Activated CD8-positive, alpha-beta memory T cell treated with anti-CD3 and anti-CD28 coated beads, Interleukin-2, amount 10 ng/mL, durations not matched to agents 7 days and 5 days (primary cell): ENCODE results near the gene CRKL. TPM values are rescaled to one million over a fixed set of nuclear protein-coding genes. Genes with fewer than 3 reads are reported as not detected.
"Not testable (repeated sequence)": the region's sequence is repeated elsewhere in the genome, so short reads cannot be mapped to it uniquely, and the experiment has no call there.

ENCODE experiments used
- ATAC-seq: fragments of 150-1000 bp; cut with Tn5 transposase; one replicate; pipeline ENCODE4 v1.10.0; 2021; ENCODE audit warnings: moderate library complexity
- CTCF ChIA-PET: fragments of 350-600 bp; sonication (Branson Sonifier 250); formaldehyde crosslinking; loops from one replicate; lab custom pipeline; 2021; ENCODE audit warnings: antibody characterized with exemption; lab: Charles Lee
- DNase-seq: peaks from one replicate; pipeline ENCODE4 v3.0.0-alpha.2; 2020
- H3K27ac Mint-ChIP-seq: one replicate; pipeline ENCODE4 v1.8.0; 2021; ENCODE audit warnings: mild to moderate bottlenecking, mixed read lengths
- H3K27me3 Mint-ChIP-seq: one replicate; pipeline ENCODE4 v1.8.0; 2021; ENCODE audit warnings: mixed read lengths
- H3K36me3 Mint-ChIP-seq: one replicate; pipeline ENCODE4 v1.8.0; 2021; ENCODE audit warnings: mild to moderate bottlenecking, mixed read lengths
- H3K4me1 Mint-ChIP-seq: one replicate; pipeline ENCODE4 v1.8.0; 2021; ENCODE audit warnings: mixed read lengths
- H3K4me3 Mint-ChIP-seq: one replicate; pipeline ENCODE4 v1.8.0; 2021; ENCODE audit warnings: mild to moderate bottlenecking, moderate library complexity, mixed read lengths
- H3K9me3 Mint-ChIP-seq: one replicate; pipeline ENCODE4 v1.8.0; 2022; ENCODE audit warnings: low read depth, mixed read lengths
- total RNA-seq, 2 experiments: library from RNA; stranded (reverse); gene quantifications; one replicate each; pipeline ENCODE4 v1.2.3, GENCODE V29; 2021

CRKL gene
- total RNA-seq, 2 experiments from 2014 or later: 89.5 to 90.8 TPM

- Mint-ChIP-seq H3K9me3 (no peaks in the 10 kb centered on the region), H3K4me1 (peaks cover 18% of the 10 kb centered on the region), H3K4me3 (no peak overlapping the region), H3K27me3 (peaks cover 24% of the 10 kb centered on the region), H3K27ac (no peak overlapping the region), H3K36me3 (no peaks in the 10 kb centered on the region)
- CTCF ChIA-PET: interaction anchor here (0.8 to 1.0 kb wide), 2 partner anchors 10 to 43 kb away, joined by 3 to 5 read pairs; no protein-coding TSS in a partner anchor
- no peak for DNase-seq
- no peak for ATAC-seq
These were observed 46.2 kb downstream of the CRKL start for GRCh38 chr22:20963201-20964052.

DNA sequence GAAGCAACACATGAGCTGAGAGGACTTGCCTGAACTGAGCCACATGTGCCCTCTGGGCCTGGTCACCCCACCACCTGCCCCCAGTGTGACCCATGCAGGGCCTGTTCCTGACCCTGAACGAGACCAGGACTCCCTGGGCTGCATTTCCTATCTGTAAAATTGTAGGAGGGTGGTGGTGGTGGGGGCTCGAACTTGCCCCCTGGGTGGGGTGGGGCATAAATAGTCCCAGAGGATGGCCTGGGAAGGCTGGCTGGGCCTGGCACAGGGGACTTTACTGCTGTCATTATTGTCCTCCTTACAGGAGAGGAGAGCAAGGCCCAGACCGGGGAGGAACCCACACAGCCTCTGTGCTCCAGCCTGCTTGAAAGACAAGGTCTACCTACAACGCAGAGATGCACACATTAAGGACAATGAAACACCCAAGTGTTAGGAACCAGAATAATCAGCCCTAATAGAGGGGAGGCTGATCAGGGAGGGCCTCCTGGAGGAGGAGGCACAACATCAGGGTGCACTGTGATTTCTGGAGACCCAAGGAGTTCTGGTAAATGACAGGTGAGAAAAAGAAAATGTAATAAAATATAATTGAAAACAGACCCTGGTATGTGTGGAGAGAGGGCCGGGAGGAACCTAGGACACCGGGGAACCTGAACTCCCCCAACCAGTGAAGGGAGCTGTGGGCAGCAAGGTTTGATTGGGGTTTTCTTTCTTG lies 47.0 kb downstream of the CRKL start:
- H3K27ac Mint-ChIP-seq: no peak overlapping the region
- H3K9me3 Mint-ChIP-seq: no peaks in the 10 kb centered on the region
- H3K27me3 Mint-ChIP-seq: peaks cover 24% of the 10 kb centered on the region
- DNase-seq (no peak), ATAC-seq (no peak)
- H3K4me1 Mint-ChIP-seq: peaks cover 18% of the 10 kb centered on the region
- CTCF ChIA-PET: no interaction called here
- H3K4me3 Mint-ChIP-seq: no peak overlapping the region
- H3K36me3 Mint-ChIP-seq: no peaks in the 10 kb centered on the region

- Mint-ChIP-seq H3K4me3 (no peak overlapping the region), H3K9me3 (no peaks in the 10 kb centered on the region), H3K4me1 (peaks cover 18% of the 10 kb centered on the region), H3K36me3 (no peaks in the 10 kb centered on the region), H3K27me3 (peaks cover 24% of the 10 kb centered on the region), H3K27ac (no peak overlapping the region)
- ATAC-seq (no peak), DNase-seq (no peak)
- CTCF ChIA-PET: no interaction called here
These were observed 47.5 kb downstream of the CRKL start for GRCh38 chr22:20964799-20965103.

DNA sequence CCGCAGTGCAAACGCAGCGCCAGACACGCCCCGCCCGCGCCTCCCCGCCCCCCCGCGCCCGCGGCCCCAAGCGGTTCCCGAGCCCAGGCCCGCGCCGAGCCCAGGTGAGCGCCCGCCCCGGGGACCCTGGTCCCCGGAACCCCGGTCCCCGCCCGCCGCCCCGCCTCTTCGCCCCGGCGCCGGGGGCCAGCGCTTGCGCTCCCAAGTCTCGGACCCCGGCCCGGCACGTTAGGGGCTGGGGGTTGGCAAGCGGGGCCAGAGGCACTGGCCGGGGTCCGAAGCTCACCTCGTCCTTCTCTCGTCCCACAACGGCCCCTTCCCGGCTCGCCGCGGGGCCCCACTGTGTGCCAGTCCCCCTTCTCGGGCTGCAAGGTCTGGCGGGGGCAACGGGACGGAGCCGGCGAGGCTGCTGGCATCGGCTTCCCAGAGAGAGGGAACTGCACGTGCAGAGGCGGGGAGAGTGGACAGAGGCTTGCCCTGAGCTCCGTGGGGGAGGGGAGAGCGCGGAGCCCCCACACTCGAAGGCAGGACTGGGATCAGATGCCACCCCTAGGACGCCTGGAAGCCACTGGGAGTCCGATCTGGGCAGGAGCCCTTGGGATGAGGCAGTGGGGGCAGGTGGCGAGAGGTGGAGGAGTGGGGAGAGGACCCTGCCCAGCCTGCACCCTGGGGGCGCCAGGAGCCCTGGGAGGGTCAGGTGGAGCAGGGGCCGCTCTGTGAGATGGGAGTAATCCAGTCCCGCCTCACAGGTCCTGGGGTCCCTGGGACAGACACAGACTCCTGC lies 48.1 kb downstream of the CRKL start:
- CTCF ChIA-PET: interaction anchor here (0.6 kb wide), 1 partner anchor 18 kb away, joined by 3 read pairs; no protein-coding TSS in a partner anchor
- DNase-seq: no peak
- peaks cover 24% of the 10 kb centered on the region for H3K27me3 Mint-ChIP-seq
- no peak overlapping the region for H3K27ac Mint-ChIP-seq
- peaks cover 18% of the 10 kb centered on the region for H3K4me1 Mint-ChIP-seq
- H3K4me3 Mint-ChIP-seq: no peak overlapping the region
- ATAC-seq: no peak
- no peaks in the 10 kb centered on the region for H3K9me3 Mint-ChIP-seq
- no peaks in the 10 kb centered on the region for H3K36me3 Mint-ChIP-seq

GRCh38 chr22:20965888-20966855 lies 49.0 kb downstream of the CRKL start:
- H3K9me3 Mint-ChIP-seq: no peaks in the 10 kb centered on the region
- H3K4me1 Mint-ChIP-seq: peaks cover 18% of the 10 kb centered on the region
- DNase-seq (no peak), ATAC-seq (no peak)
- no peak overlapping the region for H3K27ac Mint-ChIP-seq
- no peaks in the 10 kb centered on the region for H3K36me3 Mint-ChIP-seq
- H3K27me3 Mint-ChIP-seq: peaks cover 24% of the 10 kb centered on the region
- CTCF ChIA-PET: interaction anchor here (0.6 kb wide), 1 partner anchor 18 kb away, joined by 3 read pairs; no protein-coding TSS in a partner anchor
- no peak overlapping the region for H3K4me3 Mint-ChIP-seq

DNA sequence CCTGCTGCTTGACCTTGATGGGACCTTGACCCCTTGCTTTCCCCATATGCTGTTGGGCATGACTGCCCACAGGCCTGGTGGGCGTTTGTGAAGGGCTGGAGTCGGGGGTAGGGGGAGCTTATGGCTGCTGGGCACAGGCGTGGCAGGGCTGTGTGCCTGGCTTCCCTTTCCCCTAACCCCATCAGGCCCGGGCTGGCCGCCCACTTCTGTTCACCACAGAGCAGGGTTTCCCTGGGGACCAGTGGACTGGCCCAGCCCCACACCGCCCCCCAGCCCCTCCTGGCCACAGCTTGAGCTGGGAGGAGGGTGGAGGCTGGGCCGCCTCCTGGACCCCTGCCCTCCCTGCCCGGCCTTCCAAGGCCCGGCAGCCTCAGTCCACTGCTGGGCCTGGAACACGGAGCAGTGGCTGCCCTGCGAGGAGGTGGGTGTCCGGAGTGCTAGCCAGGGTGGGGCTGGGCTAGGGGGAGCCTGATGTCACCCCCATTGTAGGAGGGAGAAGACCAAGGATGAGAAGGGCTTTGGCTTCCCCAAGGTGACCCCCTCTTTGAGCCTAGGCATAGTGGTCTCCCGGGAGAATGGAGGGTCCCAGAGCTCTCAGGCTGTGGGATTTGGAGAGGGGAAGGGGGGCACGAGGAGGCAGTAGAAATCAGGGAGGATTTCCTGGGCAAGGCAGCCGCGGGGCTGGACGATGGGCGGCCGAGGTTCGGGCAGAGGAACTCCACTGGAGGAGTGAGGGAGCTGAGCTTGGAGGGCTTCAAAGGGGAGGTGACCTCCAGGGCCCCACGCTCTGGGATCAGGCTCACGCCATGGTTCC lies 49.9 kb downstream of the CRKL start, which contains the start of gene AIFM3:
Gene AIFM3, plus strand, starts transcription at position 373 of the 814 bp plus-strand sequence. CDS start 690 bp downstream, outside the sequence.
- Mint-ChIP-seq H3K9me3 (no peaks in the 10 kb centered on the region), H3K4me3 (no peak within 1 kb of the TSS), H3K4me1 (peaks cover 12% of the 10 kb centered on the region), H3K36me3 (no peaks in the 10 kb centered on the region), H3K27me3 (peaks cover 24% of the 10 kb centered on the region), H3K27ac (no peak within 1 kb of the TSS)
- CTCF ChIA-PET: no interaction called here
- ATAC-seq (no peak), DNase-seq (no peak)

GRCh38 chr22:20967697-20968211 lies 50.5 kb downstream of the CRKL start:
- ATAC-seq (no peak), DNase-seq (no peak)
- CTCF ChIA-PET: interaction anchor here (0.5 to 1.1 kb wide), 2 partner anchors 183 to 679 kb away, joined by 3 read pairs; no protein-coding TSS in a partner anchor
- Mint-ChIP-seq H3K27me3 (peaks cover 24% of the 10 kb centered on the region), H3K4me1 (peaks cover 12% of the 10 kb centered on the region), H3K4me3 (no peak overlapping the region), H3K27ac (no peak overlapping the region), H3K9me3 (no peaks in the 10 kb centered on the region), H3K36me3 (no peaks in the 10 kb centered on the region)

GRCh38 chr22:20968281-20968977 lies 51.2 kb downstream of the CRKL start:
- DNase-seq (no peak), ATAC-seq (no peak)
- no peak overlapping the region for H3K4me3 Mint-ChIP-seq
- peaks cover 12% of the 10 kb centered on the region for H3K4me1 Mint-ChIP-seq
- H3K27ac Mint-ChIP-seq: no peak overlapping the region
- CTCF ChIA-PET: interaction anchor here (0.5 to 1.7 kb wide), 4 partner anchors 9 to 680 kb away, joined by 3 to 5 read pairs (median 3); no protein-coding TSS in a partner anchor
- H3K9me3 Mint-ChIP-seq: no peaks in the 10 kb centered on the region
- H3K36me3 Mint-ChIP-seq: no peaks in the 10 kb centered on the region
- peaks cover 19% of the 10 kb centered on the region for H3K27me3 Mint-ChIP-seq

- H3K9me3 Mint-ChIP-seq: no peaks in the 10 kb centered on the region
- DNase-seq (no peak), ATAC-seq (no peak)
- H3K36me3 Mint-ChIP-seq: no peaks in the 10 kb centered on the region
- CTCF ChIA-PET: interaction anchor here (2.8 kb wide), 1 partner anchor 13 kb away, joined by 8 read pairs; no protein-coding TSS in a partner anchor
- H3K27ac Mint-ChIP-seq: no peak overlapping the region
- H3K4me3 Mint-ChIP-seq: no peak overlapping the region
- H3K4me1 Mint-ChIP-seq: no peaks in the 10 kb centered on the region
- peaks cover under 1% of the 10 kb centered on the region for H3K27me3 Mint-ChIP-seq
These were observed 53.9 kb downstream of the CRKL start for GRCh38 chr22:20970939-20971657.

DNA sequence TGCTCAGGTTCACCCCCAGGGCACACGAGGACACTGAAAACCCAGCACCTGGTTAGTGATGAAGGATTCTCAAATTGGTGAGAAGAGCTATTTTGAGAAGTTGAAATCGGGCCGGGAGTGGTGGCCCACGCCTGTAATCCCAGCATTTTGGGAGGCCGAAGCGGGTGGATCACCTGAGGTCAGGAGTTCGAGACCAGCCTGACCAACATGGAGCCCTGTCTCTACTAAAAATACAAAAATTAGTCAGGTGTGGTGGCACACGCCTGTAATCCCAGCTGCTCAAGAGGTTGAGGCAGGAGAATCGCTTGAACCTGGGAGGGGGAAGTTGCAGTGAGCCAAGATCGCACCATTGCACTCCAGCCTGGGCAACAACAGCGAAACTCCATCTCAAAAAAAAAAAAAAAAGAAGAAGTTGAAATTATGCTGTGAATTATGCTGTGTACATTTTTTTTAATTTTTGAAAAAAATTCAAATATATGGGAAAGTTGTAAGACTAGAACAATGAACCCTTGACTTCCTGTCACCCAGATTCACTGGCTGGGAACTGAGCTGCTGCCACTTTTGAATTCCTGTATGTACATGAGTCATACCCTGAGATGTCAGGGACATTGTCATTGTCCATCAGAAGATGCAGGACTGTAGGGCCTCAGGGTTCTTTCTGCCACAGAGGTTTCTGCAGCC lies 54.9 kb downstream of the CRKL start:
- not testable (repeated sequence) for H3K27ac Mint-ChIP-seq, DNase-seq, H3K27me3 Mint-ChIP-seq, ATAC-seq, H3K9me3 Mint-ChIP-seq, H3K36me3 Mint-ChIP-seq, H3K4me1 Mint-ChIP-seq, H3K4me3 Mint-ChIP-seq
- CTCF ChIA-PET: interaction anchor here (2.8 kb wide), 1 partner anchor 14 kb away, joined by 8 read pairs; no protein-coding TSS in a partner anchor
